Epithelial cell of proximal tubule (primary cell): Measurements from ENCODE around the gene DMPK. TPM values are rescaled to one million over a fixed set of nuclear protein-coding genes. Genes with fewer than 3 reads are reported as not detected.

ENCODE experiments used
- DNase-seq: peaks from one replicate; pipeline ENCODE4 v3.0.0-alpha.2; 2011; ENCODE audit warnings: low read depth
- H3K4me3 ChIP-seq: 2 replicates; pipeline ENCODE4 v1.5.1; 2011; ENCODE audit warnings: low read depth, mild to moderate bottlenecking, low read length
- CTCF ChIP-seq: conservative IDR thresholded peaks from 2 replicates; pipeline ENCODE4 v1.5.1; 2012; ENCODE audit warnings: low read depth, mild to moderate bottlenecking, low read length
- total RNA-seq: library from RNA; depleted of rRNA; stranded (reverse); fragments of >200 nt; gene quantifications from 2 replicates; pipeline ENCODE4 v1.2.3, GENCODE V29; 2015

The DMPK gene
- total RNA-seq, 1 donor from 2014 or later: 21.0 TPM

GRCh38 chr19:45780146-45780447 is 2.2 kb downstream of the DMPK start:
- H3K4me3 ChIP-seq: no peak overlapping the region
- no peak for TF ChIP-seq CTCF
- DNase-seq: no peak

DNA sequence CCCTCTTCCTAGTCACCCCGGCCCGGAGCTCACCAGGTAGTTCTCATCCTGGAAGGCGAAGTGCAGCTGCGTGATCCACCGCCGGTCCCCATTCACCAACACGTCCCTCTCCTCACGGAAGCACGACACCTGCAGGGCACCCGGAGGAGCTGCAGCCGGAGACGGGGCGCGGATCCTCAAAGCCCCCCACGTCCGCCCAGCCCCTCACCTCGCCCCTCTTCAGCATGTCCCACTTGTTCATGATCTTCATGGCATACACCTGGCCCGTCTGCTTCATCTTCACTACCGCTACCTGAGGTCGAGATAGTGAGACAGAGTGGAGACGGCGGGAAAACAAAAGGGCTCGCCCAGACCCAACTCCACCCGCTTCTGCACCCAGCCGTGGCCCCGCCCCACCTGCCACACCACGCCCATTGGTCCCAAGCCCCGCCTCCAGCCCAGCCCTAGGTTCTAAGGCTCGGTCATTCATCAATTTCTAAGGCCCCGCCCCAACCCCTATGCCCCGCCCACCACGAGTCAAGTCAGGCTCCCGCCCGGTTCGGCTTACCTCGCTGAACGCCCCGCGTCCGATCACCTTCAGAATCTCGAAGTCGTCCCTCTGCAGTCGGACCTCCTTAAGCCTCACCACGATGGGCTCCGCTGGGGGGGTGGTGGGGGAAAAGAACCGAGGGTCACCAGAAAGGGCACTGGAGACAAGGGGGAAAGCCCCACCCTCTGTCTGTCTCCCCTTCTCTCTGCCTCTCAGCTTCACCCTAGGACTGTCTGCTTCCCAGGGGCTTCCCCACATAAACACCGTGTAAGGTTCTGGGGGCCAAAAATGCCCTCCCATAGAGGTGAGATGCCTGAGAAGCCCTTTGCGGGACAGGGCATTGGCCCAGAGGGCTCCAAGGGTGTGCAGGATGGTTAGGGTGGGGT is 2.8 kb downstream of the DMPK start:
- DNase-seq: no peak
- TF ChIP-seq CTCF: peak; percentile 68
- peak overlapping the region; percentile 39 for H3K4me3 ChIP-seq

GRCh38 chr19:45778010-45778661 is 4.2 kb downstream of the DMPK start:
- DNase-seq: no peak
- H3K4me3 ChIP-seq: no peak overlapping the region
- TF ChIP-seq CTCF: no peak

- no peak for TF ChIP-seq CTCF
- H3K4me3 ChIP-seq: no peak overlapping the region
- no peak for DNase-seq
Measured at GRCh38 chr19:45777395-45777961, 4.8 kb downstream of the DMPK start.

- DNase-seq: no peak
- no peak overlapping the region for H3K4me3 ChIP-seq
- TF ChIP-seq CTCF: peak; percentile 41
Measured at GRCh38 chr19:45774765-45775164, 7.5 kb downstream of the DMPK start.

DNA sequence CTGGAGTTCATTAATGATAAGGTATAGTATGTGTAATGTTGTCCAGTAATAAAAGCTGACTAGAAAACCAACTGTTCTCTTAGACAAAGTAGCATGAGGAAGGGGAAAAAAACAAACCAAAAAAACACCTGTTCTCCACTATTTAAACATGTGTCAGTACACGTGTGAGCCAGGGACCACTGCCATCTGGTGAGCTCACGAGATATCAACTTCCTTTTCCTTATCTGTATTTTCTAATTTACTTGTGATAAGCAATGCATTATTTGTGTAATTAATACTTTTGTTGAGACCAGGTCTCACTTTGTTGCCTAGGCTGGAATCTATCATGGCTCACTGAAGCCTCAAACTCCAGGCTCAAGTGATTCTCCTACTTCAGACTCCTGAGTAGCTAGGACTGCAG is 8.9 kb downstream of the DMPK start:
- DNase-seq: no peak
- TF ChIP-seq CTCF: no peak
- no peak overlapping the region for H3K4me3 ChIP-seq
